ACC112 (cell line): ENCODE results near the gene HIC1.
A peak's percentile ranks its signal among the peaks of the same experiment; 100 is the strongest.

Experiments
- H2AFZ ChIP-seq: fragments of 200-600 bp; sonication (generic); one replicate; pipeline ENCODE4 v1.6.0; 2017; ENCODE audit warnings: antibody characterized with exemption, low read length; ENCODE audit not compliant: unreplicated experiment
- H3K27ac ChIP-seq: fragments of 200-600 bp; sonication (generic); 2 replicates; pipeline ENCODE4 v1.5.1; 2014; ENCODE audit warnings: low read depth, mild to moderate bottlenecking, antibody characterized with exemption, low read length, moderate library complexity
- H3K27me3 ChIP-seq: fragments of 200-600 bp; sonication (generic); 2 replicates; pipeline ENCODE4 v1.6.1; 2014; ENCODE audit warnings: mild to moderate bottlenecking, antibody characterized with exemption, low read length, moderate library complexity, mixed read lengths; ENCODE audit not compliant: insufficient read depth
- H3K36me3 ChIP-seq: fragments of 200-600 bp; sonication (generic); 2 replicates; pipeline ENCODE4 v1.6.1; 2016; ENCODE audit warnings: mild to moderate bottlenecking, antibody characterized with exemption, low read length, moderate library complexity, mixed read lengths; ENCODE audit not compliant: insufficient read depth
- H3K4me1 ChIP-seq: fragments of 200-600 bp; sonication (generic); one replicate; pipeline ENCODE4 v1.6.1; 2016; ENCODE audit warnings: low read length, mixed read lengths; ENCODE audit not compliant: insufficient read depth, unreplicated experiment, control insufficient read depth
- H3K4me3 ChIP-seq: fragments of 200-600 bp; sonication (generic); 2 replicates; pipeline ENCODE4 v1.5.1; 2014; ENCODE audit warnings: mild to moderate bottlenecking, low read depth, low read length
- H3K79me2 ChIP-seq: fragments of 200-600 bp; sonication (generic); one replicate; pipeline ENCODE4 v1.6.0; 2016; ENCODE audit warnings: low read length; ENCODE audit not compliant: control insufficient read depth, unreplicated experiment, insufficient read depth

The HIC1 gene

DNA sequence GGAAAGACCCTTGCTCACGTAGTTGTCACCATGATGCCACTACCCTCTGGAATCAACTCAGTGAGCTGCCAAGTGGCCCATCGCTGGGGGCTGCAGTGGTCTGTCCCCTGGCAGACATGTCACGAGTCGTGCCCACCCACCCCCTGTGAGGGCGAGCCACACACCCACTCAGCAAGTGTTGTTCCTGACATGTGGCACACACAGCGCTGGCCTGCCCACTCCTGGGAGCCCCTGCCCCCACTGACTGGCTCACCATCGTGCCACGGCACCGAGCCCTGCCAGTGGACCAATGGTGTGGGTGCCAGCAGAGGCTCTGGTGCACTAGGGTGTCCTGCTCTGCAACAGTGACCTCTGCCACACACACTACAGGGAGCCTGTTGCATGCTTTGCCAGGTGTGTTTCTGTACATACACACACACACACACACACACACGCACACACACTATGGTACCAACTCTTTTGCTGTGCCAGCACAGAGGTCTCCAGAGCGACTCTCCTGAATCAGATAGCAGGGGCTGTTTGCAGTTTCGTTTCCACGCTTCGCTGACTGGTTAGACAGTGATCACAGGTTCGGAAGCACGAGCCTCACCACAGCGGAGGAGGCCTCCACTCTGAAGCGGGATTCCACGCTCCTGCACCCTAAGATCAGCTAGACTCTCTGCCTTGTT lies 37.5 kb upstream of the HIC1 start:
- no peak overlapping the region for H3K4me3 ChIP-seq
- H3K4me1 ChIP-seq, result no peaks in the 10 kb centered on the region
- H3K27me3 ChIP-seq, result peaks cover 38% of the 10 kb centered on the region
- no peaks in the 10 kb centered on the region for H3K79me2 ChIP-seq
- no peaks in the 10 kb centered on the region for H3K36me3 ChIP-seq
- H3K27ac ChIP-seq, result no peak overlapping the region
- no peak overlapping the region for H2AFZ ChIP-seq

DNA sequence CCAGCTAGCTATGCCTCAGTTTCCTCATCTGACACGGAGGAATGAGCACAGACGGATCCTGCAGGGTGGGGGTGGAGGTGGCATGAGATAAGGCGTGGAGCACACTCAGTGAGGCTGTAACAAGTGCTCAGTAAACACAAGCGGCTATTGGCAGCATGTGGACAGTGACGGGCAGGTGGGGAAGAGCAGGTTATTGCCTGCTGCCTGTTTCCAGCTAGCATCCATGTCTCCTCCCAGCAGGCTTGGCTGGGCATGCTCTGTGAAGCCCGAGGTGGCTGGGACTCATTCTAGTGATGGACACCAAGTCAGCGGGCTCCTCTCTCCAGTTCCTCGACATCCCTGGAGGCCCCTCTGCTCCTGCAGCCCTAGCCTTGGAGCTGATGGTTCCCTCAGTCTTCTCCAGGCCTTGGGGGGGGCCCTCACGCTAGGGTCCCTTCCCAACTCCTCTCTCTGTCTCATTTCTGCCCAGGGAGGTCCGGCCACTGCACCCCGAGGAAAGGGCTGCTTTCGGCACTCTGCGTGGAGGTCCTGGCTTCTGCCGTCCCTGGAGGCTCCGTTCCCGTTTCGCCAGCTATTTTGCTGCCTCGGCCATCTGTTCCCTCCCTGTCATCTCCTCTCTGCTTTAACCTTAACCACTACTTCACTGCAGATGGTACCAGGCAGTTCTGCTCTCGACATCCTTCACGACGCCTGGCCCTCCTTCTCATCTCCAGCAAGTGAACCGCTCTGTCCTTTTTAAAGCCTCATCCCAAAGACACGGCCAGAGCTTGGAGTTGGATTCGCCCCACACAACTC lies 36.0 kb upstream of the HIC1 start:
- Histone ChIP-seq H3K4me3 (no peak overlapping the region), H3K27ac (no peak overlapping the region), H3K27me3 (peaks cover 52% of the 10 kb centered on the region)

DNA sequence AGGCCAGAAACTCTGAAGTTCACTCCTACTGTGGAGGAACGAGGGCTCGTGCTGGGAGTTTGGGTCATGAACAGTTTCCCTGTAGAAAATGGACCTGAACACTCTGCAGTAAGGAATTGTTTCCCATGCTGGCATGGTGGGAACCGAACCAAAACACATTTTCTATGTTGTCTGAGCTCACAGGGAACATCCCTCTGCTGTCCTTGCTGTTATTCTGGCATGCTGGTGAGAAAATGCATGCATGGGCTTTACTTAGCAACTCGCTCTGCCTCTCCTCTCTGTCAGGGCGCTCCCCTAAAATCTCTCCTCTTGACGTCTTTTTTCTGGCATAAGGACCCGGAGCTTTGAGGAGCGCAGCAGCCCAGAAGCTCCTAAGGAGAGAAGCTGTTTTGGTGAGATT lies 35.2 kb upstream of the HIC1 start:
- Histone ChIP-seq H3K4me1 (peaks cover 3% of the 10 kb centered on the region), H3K36me3 (no peaks in the 10 kb centered on the region), H3K79me2 (no peaks in the 10 kb centered on the region), H2AFZ (no peak overlapping the region), H3K27ac (no peak overlapping the region), H3K27me3 (peaks cover 60% of the 10 kb centered on the region), H3K4me3 (no peak overlapping the region)

More for the DNA sequence above, 36.0 kb upstream of the HIC1 start:
- Histone ChIP-seq H3K36me3 (no peaks in the 10 kb centered on the region), H3K79me2 (no peaks in the 10 kb centered on the region), H2AFZ (no peak overlapping the region), H3K4me1 (no peaks in the 10 kb centered on the region)

DNA sequence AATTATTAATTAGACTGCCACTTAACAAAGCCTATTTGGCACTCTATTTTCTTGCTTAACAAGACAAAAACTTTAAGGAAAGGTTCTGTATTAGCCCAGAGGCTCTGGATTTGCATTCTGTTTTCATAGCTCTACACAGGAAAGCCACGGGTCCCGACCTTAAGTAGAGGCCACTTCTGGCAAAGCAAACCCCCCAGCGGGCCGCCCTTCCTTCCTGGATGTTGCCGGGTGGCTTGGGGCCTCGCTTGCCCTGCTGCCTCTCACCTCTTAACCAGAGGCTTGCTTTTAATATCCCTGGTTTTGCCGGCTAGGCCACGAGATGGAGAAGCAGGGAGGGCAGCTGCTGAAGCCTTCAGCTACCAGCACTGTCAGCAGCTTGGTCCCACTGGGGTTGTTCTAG lies 34.2 kb upstream of the HIC1 start:
- no peak overlapping the region for H3K27ac ChIP-seq
- H2AFZ ChIP-seq, result no peak overlapping the region
- no peak overlapping the region for H3K4me3 ChIP-seq
- H3K79me2 ChIP-seq, result no peaks in the 10 kb centered on the region
- peaks cover 70% of the 10 kb centered on the region for H3K27me3 ChIP-seq
- peaks cover 3% of the 10 kb centered on the region for H3K4me1 ChIP-seq
- H3K36me3 ChIP-seq, result no peaks in the 10 kb centered on the region

DNA sequence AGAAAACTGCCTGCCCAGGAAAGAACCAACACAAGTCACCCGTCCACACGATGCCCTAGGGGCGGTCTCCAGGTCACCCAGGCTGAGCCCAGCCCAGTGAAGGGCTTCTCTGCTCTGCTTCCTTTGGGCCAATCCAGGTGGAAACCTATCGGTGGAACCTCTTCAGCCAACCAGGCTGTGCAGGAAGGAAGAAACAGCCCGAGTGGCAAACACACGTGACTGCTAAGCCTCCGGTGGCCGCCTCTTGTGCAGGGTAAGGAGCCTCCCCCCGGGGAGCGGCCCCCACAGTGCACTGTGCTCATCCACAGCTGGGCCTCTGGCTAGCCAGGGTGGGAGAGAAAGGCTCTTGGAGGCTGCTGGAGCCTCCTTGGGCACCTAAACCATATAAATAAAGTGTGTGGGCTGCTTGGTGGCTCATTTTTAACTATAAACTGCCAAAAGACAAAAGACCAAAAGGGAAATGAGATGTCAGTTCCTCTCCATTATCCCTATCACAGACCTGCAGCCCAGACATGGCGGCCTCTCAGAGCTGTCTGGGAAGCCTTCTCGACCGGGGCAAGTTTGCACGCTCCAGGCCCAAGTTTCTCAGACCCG lies 32.2 kb upstream of the HIC1 start:
- Histone ChIP-seq H3K4me1 (peaks cover 3% of the 10 kb centered on the region), H3K36me3 (no peaks in the 10 kb centered on the region), H3K79me2 (no peaks in the 10 kb centered on the region), H3K27me3 (peaks cover 72% of the 10 kb centered on the region), H3K27ac (no peak overlapping the region), H3K4me3 (no peak overlapping the region), H2AFZ (no peak overlapping the region)

DNA sequence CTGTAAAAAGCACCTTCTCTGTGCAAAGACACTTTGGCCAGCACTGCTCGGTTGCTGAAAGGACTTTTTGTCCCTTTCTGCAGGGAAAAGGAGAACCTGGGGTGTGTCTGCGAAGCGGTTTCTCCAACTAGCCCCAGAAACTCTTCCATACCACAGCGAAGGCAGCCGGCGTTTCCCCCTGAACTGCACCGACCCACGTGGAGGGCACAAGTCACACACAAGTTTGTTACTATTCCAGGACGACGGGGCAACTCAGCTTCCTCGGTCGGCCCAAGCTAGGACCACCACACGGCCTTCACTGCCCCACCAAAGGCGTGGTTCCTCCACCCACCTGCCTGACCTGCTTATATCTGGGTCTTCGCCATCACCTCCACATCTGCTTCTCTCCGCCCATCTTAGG lies 31.6 kb upstream of the HIC1 start:
- no peak overlapping the region for H3K4me3 ChIP-seq
- peaks cover 5% of the 10 kb centered on the region for H3K4me1 ChIP-seq
- no peaks in the 10 kb centered on the region for H3K79me2 ChIP-seq
- peaks cover 70% of the 10 kb centered on the region for H3K27me3 ChIP-seq
- no peak overlapping the region for H3K27ac ChIP-seq
- H3K36me3 ChIP-seq, result no peaks in the 10 kb centered on the region
- no peak overlapping the region for H2AFZ ChIP-seq

DNA sequence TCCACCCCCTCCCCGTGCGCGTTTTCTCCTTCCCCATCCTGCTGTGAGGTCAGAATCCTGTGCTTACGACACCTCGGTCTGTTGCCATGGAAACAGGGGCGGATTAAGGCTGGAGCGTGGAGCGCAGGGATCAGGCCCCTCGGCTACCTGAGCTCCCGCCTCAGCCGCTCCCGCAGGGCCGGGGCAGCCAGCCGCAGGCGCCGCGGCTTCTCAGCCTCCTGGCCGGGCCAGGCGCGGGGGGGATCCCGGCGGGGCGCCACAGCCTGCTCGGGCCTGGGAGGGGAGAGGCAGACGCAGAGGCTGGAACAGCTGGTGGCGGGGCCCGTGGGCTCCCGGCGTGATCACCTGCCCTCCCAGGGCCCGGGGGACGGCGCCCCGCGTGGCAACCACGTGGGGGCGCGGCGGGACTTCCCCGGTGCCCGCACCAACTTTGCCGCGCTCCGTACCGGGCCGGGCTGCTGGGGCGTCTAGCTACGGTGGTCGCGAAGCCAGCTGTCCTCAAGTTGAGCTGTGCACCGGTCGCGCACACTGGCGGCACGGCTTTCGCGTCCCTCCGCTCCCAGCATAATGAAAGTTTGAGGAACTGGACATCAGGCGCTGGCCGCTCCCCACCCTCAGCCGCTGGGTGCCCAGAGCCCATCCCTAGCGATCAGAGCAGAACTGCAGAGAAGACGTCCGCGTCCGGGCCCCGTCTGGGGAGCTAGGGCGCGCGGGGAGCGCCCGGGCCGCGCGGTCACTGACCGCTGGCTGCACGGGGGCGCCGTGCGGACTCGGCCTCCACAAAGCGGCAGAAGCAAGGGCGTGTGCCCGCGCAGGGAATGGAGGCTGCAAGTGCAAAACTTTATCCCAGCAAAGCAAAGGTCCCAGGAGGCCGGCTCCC lies 31.0 kb upstream of the HIC1 start:
- Histone ChIP-seq H3K27ac (no peak overlapping the region), H3K27me3 (peaks cover 64% of the 10 kb centered on the region), H3K4me3 (peak overlapping the region; percentile 60), H3K79me2 (no peaks in the 10 kb centered on the region), H2AFZ (no peak overlapping the region), H3K4me1 (peaks cover 11% of the 10 kb centered on the region), H3K36me3 (no peaks in the 10 kb centered on the region)

DNA sequence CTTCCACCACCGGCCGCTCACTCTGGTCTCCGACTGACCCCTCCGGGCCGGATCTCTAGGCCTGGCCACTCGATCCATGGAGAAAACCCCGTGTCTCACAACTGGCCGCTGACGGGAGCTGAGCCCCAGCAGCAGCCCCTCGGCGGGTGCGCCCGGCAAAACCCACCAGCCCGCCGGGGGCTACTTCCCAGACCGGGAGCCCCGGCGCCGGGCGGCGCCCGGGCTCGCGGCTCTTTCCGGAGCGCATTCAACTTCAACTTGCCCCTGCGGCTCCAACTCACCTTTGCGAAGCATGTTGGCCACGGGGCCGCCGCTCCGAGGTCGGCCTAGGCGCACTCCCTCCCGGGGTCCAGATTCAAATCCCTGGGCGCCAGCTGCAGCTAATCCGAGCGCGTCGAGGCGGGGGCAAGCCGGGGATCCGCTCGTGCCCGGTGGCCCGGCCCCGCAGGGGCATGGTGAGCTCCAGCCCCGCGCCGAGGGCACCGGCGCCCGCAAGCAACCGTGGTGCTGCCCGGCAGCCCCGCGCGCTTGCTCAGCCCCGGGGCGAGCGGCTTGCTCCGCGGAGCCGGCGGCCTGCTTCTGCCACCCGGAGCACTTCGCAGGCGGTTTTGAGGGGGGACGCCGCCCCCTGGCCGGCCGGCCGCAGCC lies 30.2 kb upstream of the HIC1 start:
- peaks cover 12% of the 10 kb centered on the region for H3K4me1 ChIP-seq
- peaks cover 56% of the 10 kb centered on the region for H3K27me3 ChIP-seq
- no peaks in the 10 kb centered on the region for H3K79me2 ChIP-seq
- H2AFZ ChIP-seq, result no peak overlapping the region
- no peaks in the 10 kb centered on the region for H3K36me3 ChIP-seq
- H3K27ac ChIP-seq, result no peak overlapping the region
- H3K4me3 ChIP-seq, result peak overlapping the region; percentile 60

DNA sequence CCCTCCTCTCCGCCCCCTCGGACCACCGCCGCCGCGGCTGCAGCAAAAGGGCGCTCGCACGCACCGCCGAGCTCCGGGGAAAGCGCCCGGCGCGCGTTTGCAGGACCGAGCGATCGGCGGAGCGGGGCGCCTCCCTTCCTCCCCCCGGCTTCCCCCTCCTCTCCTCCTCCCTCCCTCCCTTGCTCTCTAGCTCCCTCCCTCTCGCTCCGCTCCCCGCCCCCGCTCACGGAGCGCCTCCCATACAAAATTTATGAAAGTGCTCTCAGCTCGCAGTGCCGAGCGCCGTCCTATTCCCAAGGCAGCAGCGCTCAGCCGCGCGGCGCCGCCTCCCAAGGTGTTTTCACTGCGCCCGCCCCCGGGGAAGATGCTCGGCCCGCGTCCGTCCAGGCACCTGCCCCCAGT lies 29.7 kb upstream of the HIC1 start, which contains the start of gene RTN4RL1:
Gene RTN4RL1 (minus strand): TSS at position 115 of the 402 bp plus-strand sequence. CDS start 469 bp downstream, outside the sequence.
- no peak within 1 kb of the TSS for H2AFZ ChIP-seq
- H3K79me2 ChIP-seq, result no peaks in the 10 kb centered on the region
- H3K27me3 ChIP-seq, result peaks cover 51% of the 10 kb centered on the region
- H3K4me3 ChIP-seq, result peak within 1 kb of the TSS; percentile 60
- H3K27ac ChIP-seq, result no peak within 1 kb of the TSS
- no peaks in the 10 kb centered on the region for H3K36me3 ChIP-seq
- H3K4me1 ChIP-seq, result peaks cover 12% of the 10 kb centered on the region
